Hepatocyte (in vitro differentiated cells): ENCODE measurements around the gene BLNK. TPM values are rescaled to one million over a fixed set of nuclear protein-coding genes. Genes with fewer than 3 reads are reported as not detected.

Source experiments
- DNase-seq: peaks from one replicate; pipeline ENCODE4 v3.0.0-alpha.2; 2016; ENCODE audit warnings: low spot score
- H2AFZ ChIP-seq: fragments of 200-600 bp; sonication (generic); 2 replicates; pipeline ENCODE4 v1.6.0; 2016; ENCODE audit warnings: antibody characterized with exemption, mild to moderate bottlenecking
- H3K27ac ChIP-seq: fragments of 200-600 bp; sonication (generic); 2 replicates; pipeline ENCODE4 v1.5.1; 2016; ENCODE audit warnings: mild to moderate bottlenecking
- H3K27me3 ChIP-seq: fragments of 200-600 bp; sonication (generic); 2 replicates; pipeline ENCODE4 v1.6.1; 2016
- H3K36me3 ChIP-seq: fragments of 200-600 bp; sonication (generic); replicated peaks from 2 replicates; pipeline ENCODE4 v1.5.1; 2016; ENCODE audit warnings: low read depth; ENCODE audit not compliant: insufficient read depth
- H3K4me1 ChIP-seq: fragments of 200-600 bp; sonication (generic); 2 replicates; pipeline ENCODE4 v1.5.1; 2016; ENCODE audit warnings: mild to moderate bottlenecking, moderate library complexity; ENCODE audit not compliant: insufficient read depth
- H3K4me2 ChIP-seq: fragments of 200-600 bp; sonication (generic); 2 replicates; pipeline ENCODE4 v1.6.0; 2016
- H3K4me3 ChIP-seq: fragments of 200-600 bp; sonication (generic); 2 replicates; pipeline ENCODE4 v1.5.1; 2016; ENCODE audit warnings: mild to moderate bottlenecking
- H3K79me2 ChIP-seq: fragments of 200-600 bp; sonication (generic); 2 replicates; pipeline ENCODE4 v1.6.0; 2017; ENCODE audit warnings: mild to moderate bottlenecking
- H3K9me2 ChIP-seq: fragments of 200-600 bp; sonication (generic); replicated peaks from 2 replicates; pipeline ENCODE4 v1.6.0; 2017; ENCODE audit warnings: mild to moderate bottlenecking; ENCODE audit not compliant: insufficient read depth
- H3K9me3 ChIP-seq: fragments of 200-600 bp; sonication (generic); 2 replicates; pipeline ENCODE4 v1.5.1; 2016; ENCODE audit warnings: low read depth, mild to moderate bottlenecking
- H4K20me1 ChIP-seq: fragments of 200-600 bp; sonication (generic); 2 replicates; pipeline ENCODE4 v1.6.0; 2016; ENCODE audit warnings: mild to moderate bottlenecking; ENCODE audit not compliant: insufficient read depth, poor library complexity, severe bottlenecking
- CTCF ChIP-seq: fragments of 200-600 bp; sonication (generic); IDR thresholded peaks from 2 replicates; pipeline ENCODE4 v1.5.1; 2016; ENCODE audit warnings: antibody characterized with exemption, mild to moderate bottlenecking; ENCODE audit not compliant: poor library complexity
- EZH2 ChIP-seq: fragments of 200-600 bp; sonication (generic); IDR thresholded peaks from 2 replicates; pipeline ENCODE4 v1.6.1; 2016; ENCODE audit warnings: antibody characterized with exemption, mild to moderate bottlenecking, borderline replicate concordance
- EZH2phosphoT487 ChIP-seq: fragments of 200-600 bp; sonication (generic); IDR thresholded peaks from one replicate; pipeline ENCODE4 v1.6.1; 2018; ENCODE audit warnings: antibody characterized with exemption, mild to moderate bottlenecking, low read depth, moderate library complexity; ENCODE audit not compliant: unreplicated experiment, severe bottlenecking
- WGBS: methylation state at CpG from one replicate; pipeline ENCODE4 v1.1.6; 2016; ENCODE audit warnings: low lambda C conversion rate; ENCODE audit errors: missing lambda C conversion rate; 5-methylcytosine and 5-hydroxymethylcytosine counted together
- polyA plus RNA-seq: library from polyadenylated mRNA; unstranded; fragments of >200 nt; fragmentation: Nextera tagmentation; extraction: Ambion mirVana; gene quantifications from 2 replicates; pipeline ENCODE4 v1.2.1, GENCODE V29; 2016
- total RNA-seq: library from RNA; depleted of rRNA; stranded (reverse); fragments of >200 nt; gene quantifications from 2 replicates; pipeline ENCODE4 v1.2.3, GENCODE V29; 2014

The BLNK gene
- total and polyA plus RNA-seq, 2 experiments from 2014 or later = 6.3 to 6.9 TPM

- 91% methylated on average over 1 of the region's 1 CpG for WGBS
- H3K79me2 ChIP-seq = no peaks in the 10 kb centered on the region
- H3K27ac ChIP-seq = no peak overlapping the region
- TF ChIP-seq CTCF (no peak), EZH2 (no peak), EZH2phosphoT487 (no peak)
- no peak overlapping the region for H3K4me2 ChIP-seq
- no peaks in the 10 kb centered on the region for H3K36me3 ChIP-seq
- H3K9me2 ChIP-seq = peaks cover 3% of the 10 kb centered on the region
- no peaks in the 10 kb centered on the region for H3K9me3 ChIP-seq
- no peak overlapping the region for H3K4me3 ChIP-seq
- DNase-seq = no peak
- no peaks in the 10 kb centered on the region for H3K4me1 ChIP-seq
- H2AFZ ChIP-seq = no peak overlapping the region
- no peaks in the 10 kb centered on the region for H3K27me3 ChIP-seq
- no peaks in the 10 kb centered on the region for H4K20me1 ChIP-seq
Observed at GRCh38 chr10:96188916-96189315, 82.5 kb downstream of the BLNK start.

GRCh38 chr10:96188421-96188820 lies 82.9 kb downstream of the BLNK start:
- no peak overlapping the region for H3K27ac ChIP-seq
- 78% methylated on average over 2 of the region's 2 CpGs for WGBS
- no peak overlapping the region for H3K4me3 ChIP-seq
- peaks cover under 1% of the 10 kb centered on the region for H3K9me2 ChIP-seq
- H3K79me2 ChIP-seq = no peaks in the 10 kb centered on the region
- no peak overlapping the region for H3K4me2 ChIP-seq
- no peaks in the 10 kb centered on the region for H3K9me3 ChIP-seq
- H4K20me1 ChIP-seq = no peaks in the 10 kb centered on the region
- H2AFZ ChIP-seq = no peak overlapping the region
- DNase-seq = no peak
- no peaks in the 10 kb centered on the region for H3K4me1 ChIP-seq
- H3K27me3 ChIP-seq = no peaks in the 10 kb centered on the region
- TF ChIP-seq EZH2 (no peak), EZH2phosphoT487 (no peak), CTCF (no peak)
- no peaks in the 10 kb centered on the region for H3K36me3 ChIP-seq

- no peak for DNase-seq
- no peak overlapping the region for H2AFZ ChIP-seq
- no peaks in the 10 kb centered on the region for H3K9me2 ChIP-seq
- H3K27ac ChIP-seq = no peak overlapping the region
- no peaks in the 10 kb centered on the region for H3K27me3 ChIP-seq
- no peaks in the 10 kb centered on the region for H3K36me3 ChIP-seq
- no peaks in the 10 kb centered on the region for H4K20me1 ChIP-seq
- 98% methylated on average over 1 of the region's 1 CpG for WGBS
- H3K79me2 ChIP-seq = no peaks in the 10 kb centered on the region
- no peak overlapping the region for H3K4me3 ChIP-seq
- H3K4me1 ChIP-seq = no peaks in the 10 kb centered on the region
- no peak for TF ChIP-seq CTCF
- TF ChIP-seq EZH2 = no peak
- no peak for TF ChIP-seq EZH2phosphoT487
- H3K9me3 ChIP-seq = peaks cover 3% of the 10 kb centered on the region
- H3K4me2 ChIP-seq = no peak overlapping the region
Observed at GRCh38 chr10:96176985-96177384, 94.4 kb downstream of the BLNK start.

- Histone ChIP-seq H3K27ac (no peak overlapping the region), H3K79me2 (no peaks in the 10 kb centered on the region), H3K4me3 (no peak overlapping the region), H3K27me3 (no peaks in the 10 kb centered on the region), H3K4me1 (no peaks in the 10 kb centered on the region), H3K9me3 (peaks cover 3% of the 10 kb centered on the region), H3K36me3 (no peaks in the 10 kb centered on the region), H4K20me1 (no peaks in the 10 kb centered on the region), H2AFZ (no peak overlapping the region), H3K9me2 (no peaks in the 10 kb centered on the region), H3K4me2 (no peak overlapping the region)
- no peak for DNase-seq
- no peak for TF ChIP-seq EZH2phosphoT487
- TF ChIP-seq CTCF = no peak
- no peak for TF ChIP-seq EZH2
- 94% methylated on average over 1 of the region's 1 CpG for WGBS
Observed at GRCh38 chr10:96172666-96173065, 98.7 kb downstream of the BLNK start.
